HG03135 (cell line): ENCODE results near the gene GRM5.

Experiments
- ATAC-seq: cut with Tn5 transposase; IDR thresholded peaks from one replicate; pipeline ENCODE4 v1.9.1; 2021; ENCODE audit warnings: mild to moderate bottlenecking, moderate library complexity; ENCODE audit not compliant: unreplicated experiment

Gene GRM5

DNA sequence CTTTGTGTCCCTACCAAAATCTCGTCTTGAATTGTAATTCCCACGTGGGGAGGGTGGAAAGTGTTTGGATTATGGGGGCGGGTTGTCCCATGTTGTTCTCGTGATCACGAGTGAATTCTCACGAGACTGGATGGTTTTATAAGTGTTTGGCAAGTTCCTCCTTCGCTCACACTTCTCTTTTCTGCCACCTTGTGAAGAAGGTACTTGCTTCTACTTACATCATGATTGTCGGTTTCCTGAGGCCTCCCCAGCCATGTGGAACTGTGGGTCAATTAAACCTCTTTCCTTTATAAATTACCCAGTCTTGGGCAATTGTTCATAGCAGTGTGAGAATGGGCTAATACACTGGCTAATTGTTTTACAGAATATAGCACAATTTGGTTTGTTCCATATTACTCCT lies 326.3 kb downstream of the GRM5 start:
- ATAC-seq, result no peak

DNA sequence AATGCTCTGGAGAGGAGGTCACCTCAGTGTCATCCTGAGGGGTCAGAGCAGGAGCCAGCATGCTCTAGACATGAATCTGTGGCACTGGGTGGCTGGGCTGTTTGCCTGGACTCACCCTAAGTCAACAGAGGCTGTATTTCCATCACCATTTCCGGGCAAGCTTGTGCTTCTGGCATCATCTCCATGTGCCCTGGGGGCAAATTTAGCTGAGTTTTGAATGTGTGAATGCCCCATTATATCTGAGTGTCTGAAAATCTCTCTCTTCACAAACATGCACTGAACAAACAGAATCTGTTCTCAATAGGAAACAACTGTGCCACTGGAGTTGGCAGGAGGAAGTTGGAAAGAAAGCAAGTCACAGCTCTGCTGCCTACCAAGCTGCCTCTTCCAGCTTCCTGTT lies 356.2 kb downstream of the GRM5 start:
- ATAC-seq, result no peak

DNA sequence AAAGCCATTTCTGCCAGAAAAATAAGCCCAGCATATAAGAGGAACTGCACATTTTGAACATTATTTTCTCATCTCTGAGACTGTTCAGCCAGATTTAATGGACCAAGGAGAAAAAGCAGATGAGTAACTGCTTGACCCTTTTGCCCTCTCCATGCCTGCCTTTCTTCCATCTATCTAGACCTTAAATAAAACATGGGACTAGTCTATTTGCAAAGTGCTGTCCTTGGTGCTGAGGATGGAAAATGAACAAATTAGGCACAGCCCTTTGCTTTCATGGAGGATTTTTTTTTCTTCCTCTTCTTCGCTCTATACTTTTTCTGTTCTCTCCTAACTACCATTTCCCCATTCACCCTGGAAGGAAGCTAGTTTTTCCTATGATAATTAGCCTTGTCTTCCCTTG lies 361.3 kb downstream of the GRM5 start:
- no peak for ATAC-seq

DNA sequence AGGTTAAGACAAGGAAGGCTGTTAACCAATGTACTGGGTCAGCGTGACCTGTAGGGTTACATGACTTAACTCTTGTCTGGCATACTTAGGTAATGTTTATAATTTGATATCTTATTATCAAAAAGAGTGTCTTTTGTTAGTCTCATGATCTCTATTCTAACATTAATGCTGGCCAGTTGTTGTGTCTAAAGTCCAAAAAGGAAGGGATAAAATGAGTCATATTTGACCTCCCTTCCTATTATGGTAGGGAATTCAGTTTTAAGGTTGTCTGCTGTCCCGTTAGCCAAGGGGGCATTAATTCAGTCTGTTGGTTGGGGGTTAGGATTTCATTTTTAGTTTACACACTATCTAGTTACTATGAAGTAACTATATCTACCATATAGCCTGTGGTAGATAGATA lies 364.0 kb downstream of the GRM5 start:
- ATAC-seq, result no peak

DNA sequence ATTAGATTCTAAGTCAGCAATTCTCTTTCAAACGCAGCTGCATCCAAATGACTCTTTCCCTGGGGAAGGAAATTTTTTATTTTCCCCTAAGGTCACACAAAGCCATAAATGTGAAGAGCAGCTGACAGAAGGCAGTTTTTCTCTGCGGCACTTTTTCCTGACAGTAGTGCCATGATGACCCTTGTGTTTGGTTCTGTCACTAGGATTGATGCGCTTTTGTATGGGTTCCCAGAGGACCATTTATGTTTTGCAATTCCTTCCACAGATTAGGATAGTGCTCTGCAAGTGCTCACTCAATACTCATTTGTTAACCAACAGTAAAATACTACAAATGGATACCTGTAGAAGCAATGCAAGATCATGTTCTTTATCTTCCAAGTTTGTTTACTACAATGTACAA lies 368.6 kb downstream of the GRM5 start:
- no peak for ATAC-seq

DNA sequence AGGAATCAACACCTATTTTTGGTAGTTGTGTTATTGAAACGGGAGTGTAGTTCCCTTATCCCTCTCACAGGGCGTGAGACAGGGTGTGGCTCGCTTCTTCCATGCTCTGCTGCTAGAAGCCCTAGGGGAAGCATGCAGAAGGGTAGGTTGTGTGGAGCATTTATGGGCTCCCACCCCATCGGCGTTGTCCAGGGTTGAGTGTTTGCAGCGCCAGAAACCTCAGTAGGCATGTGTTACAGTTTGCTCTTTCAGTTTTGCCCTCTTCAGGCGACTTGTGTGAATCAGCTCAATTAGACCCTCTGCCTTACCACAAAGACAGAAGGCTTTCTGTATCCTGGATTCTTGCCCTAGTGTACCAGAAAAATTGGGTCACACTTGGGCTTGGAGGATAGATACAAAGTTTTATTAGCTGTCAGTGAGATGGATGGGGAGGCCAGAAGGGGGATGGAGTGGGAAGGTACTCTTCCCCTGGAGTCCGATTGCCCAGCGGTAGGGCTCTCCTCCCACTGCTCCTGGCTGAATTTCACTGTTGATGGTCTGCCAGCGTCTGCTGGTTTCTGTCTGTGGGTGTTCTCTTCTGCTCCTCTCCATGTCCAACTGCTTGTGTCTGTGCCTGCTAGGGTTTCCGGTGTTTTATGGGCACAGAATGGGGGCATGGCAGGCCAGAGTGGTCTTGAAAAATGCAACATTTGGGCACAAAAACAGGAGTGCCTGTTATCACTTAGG lies 369.9 kb downstream of the GRM5 start:
- no peak for ATAC-seq

DNA sequence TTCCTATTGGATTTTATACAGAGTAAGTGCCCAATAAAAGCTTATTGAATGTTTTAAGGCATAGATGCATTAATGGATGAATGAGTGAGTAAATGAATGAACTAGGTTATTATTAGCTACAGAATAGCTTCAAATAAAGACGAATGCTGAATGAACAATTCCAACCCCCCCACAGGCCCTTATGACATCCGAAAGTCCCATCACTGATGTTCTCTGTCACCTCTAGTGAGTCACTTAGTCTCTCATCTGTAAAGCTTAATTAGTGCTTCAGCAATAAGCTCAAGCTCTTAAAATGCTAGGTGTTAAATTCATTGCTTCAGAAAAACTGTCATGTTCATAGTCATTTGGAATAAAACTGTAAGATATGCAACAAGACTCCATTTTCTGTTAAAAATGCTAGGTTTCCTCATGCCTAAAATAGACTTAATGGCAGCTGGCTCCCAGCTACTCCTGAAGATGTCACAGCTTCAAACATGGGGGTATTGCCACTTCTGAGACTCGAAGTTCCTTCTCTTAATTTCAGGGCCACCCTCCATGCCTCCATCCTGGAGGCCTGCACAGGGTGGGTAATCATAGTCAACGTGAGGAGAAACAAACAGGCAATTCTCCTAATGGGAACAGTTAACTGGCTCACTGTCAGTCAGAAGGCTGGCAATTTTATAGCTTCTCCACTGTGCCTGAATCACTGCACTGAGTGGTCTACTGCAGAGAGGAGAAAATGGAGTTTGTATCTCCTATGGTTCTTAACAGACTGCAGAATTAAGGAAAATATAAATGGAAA lies 373.3 kb downstream of the GRM5 start:
- no peak for ATAC-seq

DNA sequence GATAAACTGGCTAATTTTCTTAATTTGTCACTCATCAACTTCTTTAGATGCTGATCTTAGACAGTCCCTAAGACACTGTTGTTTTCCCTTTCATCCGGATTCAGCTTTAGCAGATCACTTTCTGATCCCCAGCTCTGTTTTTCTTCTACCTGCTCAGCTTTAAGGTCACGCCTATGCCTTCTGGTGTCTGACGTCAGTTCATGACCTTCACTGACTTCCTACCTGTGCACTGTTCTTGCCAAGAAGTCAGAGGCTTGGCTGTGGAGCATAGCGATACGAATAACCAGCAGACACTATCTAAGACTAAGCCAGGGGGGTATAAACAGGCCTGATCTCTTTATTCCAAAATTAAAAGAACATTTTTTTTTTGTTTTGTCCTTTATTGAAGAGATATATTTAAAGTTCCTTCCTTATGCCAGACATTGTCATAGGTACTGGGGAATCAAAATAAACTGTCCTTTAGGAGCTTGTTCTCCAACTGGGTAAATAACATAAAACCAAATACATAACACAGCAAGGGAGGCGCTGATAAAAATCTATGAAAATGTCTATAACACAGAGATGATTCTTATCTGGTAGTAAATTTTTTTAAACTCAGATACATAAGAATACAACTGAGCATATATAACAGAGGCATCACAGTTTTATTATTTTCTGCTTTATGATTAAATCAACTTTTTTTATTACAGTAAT lies 376.1 kb downstream of the GRM5 start:
- ATAC-seq, result no peak

DNA sequence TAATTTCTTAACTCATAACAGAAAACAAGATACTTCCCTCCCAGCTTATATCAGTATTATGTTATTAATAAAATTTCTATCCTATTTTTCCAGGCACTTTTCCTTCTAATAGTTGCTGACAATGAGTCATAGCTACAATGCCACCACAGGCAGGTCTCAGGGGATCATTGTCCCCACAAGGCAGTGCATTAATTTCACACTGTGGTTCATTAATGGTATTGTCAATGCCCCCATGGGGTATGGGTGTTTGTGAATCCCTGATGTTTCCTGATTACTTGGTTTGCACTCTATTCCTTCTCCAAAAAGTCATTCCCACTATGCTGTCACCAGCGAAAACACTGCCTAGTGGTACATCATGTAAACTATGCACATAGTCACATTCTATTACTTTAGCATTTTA lies 382.8 kb downstream of the GRM5 start:
- ATAC-seq, result no peak

DNA sequence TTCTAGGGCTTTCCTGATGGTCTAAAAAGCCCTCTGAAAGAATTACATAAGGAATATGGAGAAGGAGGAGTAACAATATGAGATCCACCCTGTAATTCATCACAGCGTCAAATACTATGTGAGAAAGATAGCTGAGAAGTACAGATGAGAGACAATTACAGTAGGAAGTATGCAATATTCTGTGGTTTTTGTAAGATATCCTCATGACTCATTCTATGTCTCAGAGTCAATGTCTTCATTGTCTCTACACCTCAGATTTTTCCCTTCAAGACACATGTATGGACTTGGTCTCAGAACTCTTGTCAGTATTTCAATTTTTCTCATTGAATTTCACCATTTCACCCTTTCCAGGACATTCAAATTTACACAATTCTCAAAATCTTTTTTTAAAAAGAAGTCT lies 385.0 kb downstream of the GRM5 start:
- no peak for ATAC-seq

DNA sequence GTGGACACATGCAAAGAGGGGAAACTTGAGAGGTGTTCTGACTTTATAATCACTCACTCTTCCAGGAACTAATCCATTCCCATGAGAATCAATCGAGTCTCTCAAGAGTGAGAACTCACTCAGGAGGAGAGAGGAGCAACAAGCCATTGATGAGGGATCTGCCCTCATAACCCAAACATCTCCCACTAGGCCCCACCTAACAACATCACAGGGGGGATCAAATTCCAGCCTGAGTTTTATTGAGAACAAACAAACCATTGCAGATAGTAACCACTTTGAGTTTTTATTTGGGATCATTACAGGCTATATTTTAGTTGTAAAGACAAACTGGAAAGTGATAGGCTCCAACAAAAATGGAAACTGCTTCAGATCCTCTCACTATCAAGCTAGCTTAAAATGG lies 399.4 kb downstream of the GRM5 start:
- ATAC-seq, result no peak

DNA sequence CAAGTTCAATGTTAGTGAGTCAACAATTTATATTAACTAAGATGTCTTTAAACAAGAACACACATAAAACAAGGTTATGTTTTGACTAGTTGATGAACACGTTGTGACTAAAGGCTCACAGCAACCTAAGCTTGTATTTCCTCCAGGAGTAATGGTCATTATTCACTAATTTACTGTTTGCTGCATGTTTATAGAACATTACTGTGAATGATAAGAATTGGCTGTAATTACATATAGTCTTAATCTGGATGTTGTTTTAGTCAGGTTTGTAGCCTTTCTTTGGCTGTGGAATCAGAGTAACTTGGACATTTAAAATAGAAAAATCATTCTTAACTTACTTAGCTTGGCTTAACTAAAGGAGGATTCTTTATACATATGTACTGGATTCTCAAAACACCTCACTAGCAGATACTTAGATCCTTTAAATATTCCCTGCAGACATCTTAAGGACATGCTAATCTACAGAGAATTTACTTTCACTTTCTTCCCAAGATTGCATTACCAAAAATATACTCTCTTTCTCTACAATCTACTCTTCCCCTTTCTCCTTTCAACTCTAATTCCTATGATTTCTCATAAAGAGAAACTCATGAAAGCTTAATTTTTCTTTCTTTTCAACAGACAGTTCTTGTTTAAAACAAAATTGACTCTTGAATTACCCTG lies 408.6 kb downstream of the GRM5 start:
- ATAC-seq, result no peak

DNA sequence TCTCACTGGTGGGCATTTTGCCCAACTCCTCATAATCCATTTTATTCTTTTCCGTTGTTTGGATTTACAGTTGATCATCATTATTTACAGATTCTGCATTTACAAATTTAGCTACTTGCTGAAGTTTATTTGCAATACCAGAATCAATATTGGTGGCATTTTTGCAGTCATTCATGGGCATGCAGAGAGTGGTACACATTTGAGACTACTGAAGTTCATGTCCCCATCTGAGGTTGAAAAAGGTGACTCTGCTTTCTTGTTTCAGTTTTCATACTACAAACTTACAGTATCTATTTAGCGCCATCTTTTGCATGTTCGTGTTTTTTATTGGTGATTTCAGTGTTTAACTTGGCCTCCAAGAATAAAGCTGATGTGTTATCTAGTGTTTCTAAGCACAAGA lies 409.5 kb downstream of the GRM5 start:
- ATAC-seq, result no peak

DNA sequence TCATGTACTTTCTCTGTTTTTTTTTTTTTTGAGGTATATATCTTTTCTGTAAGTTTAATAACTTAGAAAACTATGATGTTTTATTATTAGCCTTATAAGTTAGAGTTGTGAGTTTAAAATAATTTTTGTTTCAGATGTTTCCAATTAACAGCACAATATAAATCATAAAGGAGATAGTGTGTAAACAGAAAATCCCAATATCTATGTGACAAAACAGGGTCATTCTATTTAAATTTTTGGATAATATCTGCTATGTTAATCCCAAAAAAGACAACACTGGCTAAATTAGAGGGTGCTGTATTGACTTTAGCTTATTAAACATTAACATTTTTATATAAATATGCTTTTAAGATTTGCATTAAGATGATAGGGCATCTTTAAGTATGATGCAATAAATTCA lies 410.1 kb downstream of the GRM5 start:
- ATAC-seq, result no peak

DNA sequence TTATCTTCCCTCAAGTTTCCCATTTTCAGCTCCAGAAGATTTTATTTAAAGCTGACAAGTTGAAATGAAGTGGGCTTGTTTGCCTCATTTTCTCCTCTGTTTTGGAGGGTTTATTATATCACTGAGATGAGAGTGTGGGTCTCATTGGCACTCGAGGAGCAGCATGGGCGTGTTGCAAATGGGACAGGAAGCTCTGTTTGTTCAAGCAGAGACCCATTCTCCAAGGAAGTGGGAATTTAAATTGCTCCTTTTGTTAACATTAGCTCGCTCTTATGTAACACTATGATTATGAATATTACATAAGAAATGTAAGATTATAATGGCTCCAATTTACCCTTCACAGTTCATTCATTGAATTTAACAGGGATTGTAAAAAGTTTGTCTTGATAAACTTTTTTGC lies 410.6 kb downstream of the GRM5 start:
- ATAC-seq, result no peak

DNA sequence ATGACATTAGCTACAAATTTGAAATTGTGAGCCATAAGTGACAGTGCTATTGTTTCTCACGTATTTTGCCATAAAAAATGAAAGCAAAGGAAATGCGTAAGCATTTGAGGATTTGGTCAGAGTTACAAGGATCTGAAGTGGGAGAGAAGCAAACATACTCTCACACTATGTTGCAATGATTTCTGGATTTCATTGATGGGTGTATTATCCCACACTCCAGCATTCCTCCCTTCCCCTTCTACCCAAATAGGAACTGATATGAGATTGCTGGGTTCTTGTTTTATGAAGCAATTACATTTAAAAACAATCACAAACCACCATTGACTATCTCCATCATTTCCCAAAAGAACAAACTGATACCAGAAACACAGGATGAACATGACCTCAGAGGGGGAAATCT lies 414.2 kb downstream of the GRM5 start:
- no peak for ATAC-seq

DNA sequence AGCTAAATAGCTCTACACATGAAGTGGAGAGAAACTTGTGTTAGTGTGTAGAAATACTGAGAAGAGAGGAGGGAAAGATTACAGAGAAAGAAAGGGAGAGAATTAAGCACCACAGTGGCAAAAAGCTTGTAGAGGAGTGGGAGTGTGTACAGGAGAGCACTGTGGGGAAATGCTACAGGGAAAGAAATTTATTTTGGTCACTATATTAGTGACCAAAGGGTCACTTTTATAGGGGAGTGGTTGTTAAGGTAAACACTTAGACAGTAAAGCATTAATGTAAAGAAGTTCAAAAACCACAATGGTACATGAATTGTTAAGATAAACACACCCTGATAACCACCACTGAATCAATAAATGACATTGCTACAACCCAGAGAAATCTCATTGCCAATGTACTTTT lies 421.1 kb downstream of the GRM5 start:
- no peak for ATAC-seq

DNA sequence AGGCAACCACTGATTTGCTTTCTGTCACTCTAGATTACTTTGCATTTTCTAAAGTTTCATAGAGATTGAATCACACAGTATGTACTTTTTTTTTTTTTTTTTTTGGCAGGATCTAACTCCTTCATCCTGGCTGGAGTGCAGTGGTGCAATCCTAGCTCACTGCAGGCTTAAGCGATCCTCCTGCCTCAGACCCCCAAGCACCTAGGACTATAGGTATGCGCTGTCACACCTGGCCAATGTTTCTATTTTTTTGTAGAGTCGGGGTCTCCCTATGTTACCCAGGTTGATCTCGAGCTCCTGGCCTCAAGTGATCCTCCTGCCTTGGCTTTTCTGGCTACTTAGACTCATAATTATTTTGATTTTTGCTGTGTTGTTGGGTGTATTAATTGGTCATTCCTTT lies 433.6 kb downstream of the GRM5 start:
- ATAC-seq, result no peak

DNA sequence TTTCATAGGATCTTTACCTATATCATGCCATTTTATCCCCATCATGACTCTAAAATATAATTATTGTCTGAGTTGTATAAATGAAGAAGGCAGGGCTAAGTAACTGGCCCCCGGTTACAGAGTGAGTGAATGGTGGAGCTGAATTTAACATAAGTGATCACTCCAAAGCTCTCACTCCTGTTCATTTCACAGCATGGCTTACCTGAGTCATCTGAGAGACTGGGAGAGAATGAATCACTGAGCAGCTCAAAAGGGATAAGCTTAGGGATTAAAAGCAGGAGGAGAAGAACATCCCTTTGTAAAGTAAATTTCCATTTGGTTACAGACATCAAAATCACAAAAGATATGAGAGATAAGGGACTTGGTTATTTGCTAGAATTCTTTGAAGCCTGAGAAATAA lies 434.3 kb downstream of the GRM5 start:
- ATAC-seq, result no peak

DNA sequence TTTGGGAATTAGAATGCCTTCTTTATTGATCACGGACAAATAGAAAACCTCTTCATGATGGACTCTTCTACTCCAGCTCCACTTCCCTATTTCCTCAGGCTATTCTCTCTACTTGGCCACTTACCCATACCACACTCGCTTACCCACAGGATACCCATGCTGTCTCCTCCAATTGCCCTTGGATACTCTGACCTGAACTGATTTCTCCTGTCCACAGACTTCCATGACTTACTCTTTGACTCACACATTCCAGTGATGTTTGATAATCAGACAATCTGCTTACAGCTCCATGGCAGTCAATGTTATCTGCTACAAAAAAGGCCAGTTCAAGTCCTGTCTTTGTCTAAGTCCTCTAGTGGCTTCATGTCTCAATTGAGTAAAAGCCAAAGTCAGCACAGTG lies 436.3 kb downstream of the GRM5 start:
- ATAC-seq, result no peak

DNA sequence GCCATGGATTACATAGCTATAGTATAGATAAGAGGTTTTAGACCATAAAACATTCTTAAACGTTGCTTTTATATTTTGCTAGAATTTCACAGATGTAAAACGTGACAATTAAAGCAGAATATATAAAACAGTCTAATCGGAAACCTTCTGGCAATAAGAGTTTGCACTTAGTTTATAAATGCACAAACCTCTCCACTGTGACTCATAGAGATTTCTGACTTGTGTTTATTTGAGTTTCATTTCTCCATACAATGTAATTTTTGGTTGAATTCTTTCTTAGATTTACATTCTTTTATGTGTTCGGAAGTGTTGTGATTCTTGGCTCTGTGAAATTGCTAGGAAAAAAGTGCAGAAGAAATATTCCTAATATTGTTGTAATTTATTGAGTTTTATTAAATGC lies 439.6 kb downstream of the GRM5 start:
- ATAC-seq, result no peak

DNA sequence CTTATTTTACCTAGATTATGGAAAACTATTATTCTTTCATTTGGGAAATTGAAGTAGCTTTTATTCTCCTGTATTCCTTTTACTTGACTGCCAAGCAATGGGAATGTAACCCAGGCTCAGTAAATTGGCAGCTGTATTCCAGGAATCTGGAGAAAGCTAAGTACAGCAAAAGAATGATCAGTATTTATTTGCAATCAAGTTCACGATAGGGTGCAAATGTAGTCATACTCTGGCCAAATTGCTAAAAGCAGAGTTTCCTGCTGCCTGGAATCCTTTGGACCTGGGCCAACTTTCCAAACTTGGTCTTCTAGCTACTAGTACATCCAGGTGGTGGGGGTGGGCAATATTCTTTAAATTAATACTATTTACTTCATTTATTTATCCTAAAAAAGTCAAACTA lies 442.3 kb downstream of the GRM5 start:
- ATAC-seq, result no peak
